CD4-positive, alpha-beta T cell treated with Interleukin-4 for 1 hour (primary cell): ENCODE measurements around the gene NEK1.

Source experiments
- DNase-seq, 2 donors: peaks; one replicate each; pipeline ENCODE4 v3.0.0-alpha.2; 2020 to 2022

Gene NEK1

GRCh38 chr4:169611991-169612870 is at the start of gene NEK1:
Gene NEK1, minus strand, starts transcription at chr4:169612583. Its CDS starts 9,953 bp downstream, at chr4:169602630.
- peak; percentile 89 for DNase-seq

DNA sequence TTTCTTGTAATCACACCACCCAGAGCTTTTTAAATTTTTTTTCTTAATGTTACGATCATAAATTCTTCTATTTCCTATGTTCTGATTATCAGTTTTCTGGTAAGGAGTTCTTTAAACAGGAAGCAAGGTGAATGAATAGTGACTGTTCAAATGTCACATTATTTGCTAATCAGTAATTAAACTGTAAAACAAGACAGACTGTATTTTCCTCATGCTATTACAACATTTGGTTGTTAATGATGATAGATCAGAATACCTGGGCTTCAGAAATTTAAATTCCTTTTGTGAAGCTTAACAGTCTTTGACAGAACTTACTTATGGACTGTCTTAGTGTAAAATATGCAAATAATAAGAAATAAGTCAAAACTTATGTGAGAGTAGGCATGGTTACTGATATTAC is 49.4 kb upstream of the NEK1 start:
- DNase-seq = no peak

- DNase-seq = no peak
Observed at GRCh38 chr4:169660929-169661328, 48.5 kb upstream of the NEK1 start.

DNA sequence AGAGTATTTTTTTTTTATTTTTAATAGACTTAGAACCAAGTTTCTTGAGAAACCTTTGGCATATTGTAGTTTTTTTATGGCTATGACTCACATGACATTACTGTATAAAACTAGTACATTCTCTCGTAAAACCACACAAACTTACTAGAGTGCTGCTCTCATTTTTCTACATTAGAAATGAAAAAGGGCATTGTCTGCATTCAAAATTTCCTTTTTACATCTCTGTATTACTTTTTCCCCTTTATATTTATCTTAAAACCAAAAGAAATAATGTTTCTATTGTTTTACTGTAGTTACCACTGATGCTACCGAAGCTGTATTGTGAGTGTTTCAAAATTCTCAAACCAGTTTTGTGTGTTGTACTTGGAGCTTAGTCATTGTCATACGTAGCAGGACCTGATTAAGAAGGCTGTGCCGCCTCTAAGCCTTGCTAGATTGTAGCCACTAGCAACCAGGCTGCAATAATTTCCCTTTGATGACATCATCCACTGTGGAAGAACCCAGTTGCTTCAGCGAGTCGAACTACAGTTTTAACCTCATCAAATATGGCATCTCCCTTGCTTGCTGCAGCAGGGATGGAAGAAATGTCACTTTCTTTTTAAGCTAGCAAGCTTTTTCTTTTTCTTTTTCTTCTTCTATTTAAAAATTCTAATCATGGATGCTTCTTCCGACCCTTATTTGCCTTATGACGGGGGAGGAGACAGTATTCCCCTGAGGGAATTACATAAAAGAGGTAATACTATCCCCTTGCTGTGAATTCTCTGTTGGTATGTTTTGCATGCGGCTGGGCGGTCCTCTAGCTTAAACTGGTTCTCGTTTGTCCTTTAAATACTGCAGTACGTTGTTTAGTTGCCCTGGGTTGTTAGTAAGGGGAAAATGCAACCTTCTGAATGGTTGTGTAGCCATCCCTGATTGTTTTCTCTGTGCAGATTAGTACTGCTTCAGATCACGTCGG is 47.6 kb upstream of the NEK1 start:
- DNase-seq = peak; percentile 84 to 89

- DNase-seq = no peak
Observed at GRCh38 chr4:169658975-169659715, 46.8 kb upstream of the NEK1 start.

- no peak for DNase-seq
Observed at GRCh38 chr4:169658196-169658595, 45.8 kb upstream of the NEK1 start.

GRCh38 chr4:169657470-169658107 is 45.2 kb upstream of the NEK1 start:
- no peak for DNase-seq

DNA sequence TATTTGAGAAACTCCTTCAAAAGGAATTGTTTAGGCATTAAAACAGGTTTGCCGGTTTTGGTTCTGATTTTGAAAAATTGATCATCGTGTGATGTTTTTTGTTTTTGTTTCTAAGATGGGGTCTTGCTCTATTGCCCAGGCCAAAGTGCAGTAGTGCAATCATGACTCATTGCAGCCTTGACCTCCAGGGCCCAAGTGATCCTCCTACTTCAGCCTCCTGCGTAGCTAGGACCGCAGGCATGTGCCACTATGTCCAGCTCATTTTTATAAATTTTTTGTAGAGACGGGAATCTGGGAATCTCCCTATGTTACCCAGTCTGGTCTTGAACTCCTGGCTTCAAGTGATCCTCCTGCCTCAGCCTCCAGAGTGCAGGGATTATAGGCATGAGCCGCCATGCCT is 43.0 kb upstream of the NEK1 start:
- DNase-seq = no peak

DNA sequence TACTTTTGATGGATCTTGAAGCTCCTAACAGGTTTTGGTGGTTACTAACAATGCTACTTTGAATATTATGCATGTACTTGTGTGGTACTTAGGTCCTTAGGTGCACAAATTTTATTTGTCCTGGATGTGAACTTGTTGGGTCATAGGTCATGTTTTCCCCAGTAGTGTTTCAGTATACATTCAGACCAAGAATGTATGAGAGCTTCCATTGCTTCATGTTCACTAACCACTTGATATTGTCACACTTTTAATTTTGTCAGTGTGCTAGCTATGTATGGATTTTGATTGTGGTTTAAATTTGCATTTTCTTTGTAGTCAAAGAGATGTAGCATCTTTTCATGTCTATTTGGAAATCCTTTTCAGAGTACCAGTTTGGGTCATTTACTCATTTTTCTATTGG is 40.2 kb upstream of the NEK1 start:
- no peak for DNase-seq

DNA sequence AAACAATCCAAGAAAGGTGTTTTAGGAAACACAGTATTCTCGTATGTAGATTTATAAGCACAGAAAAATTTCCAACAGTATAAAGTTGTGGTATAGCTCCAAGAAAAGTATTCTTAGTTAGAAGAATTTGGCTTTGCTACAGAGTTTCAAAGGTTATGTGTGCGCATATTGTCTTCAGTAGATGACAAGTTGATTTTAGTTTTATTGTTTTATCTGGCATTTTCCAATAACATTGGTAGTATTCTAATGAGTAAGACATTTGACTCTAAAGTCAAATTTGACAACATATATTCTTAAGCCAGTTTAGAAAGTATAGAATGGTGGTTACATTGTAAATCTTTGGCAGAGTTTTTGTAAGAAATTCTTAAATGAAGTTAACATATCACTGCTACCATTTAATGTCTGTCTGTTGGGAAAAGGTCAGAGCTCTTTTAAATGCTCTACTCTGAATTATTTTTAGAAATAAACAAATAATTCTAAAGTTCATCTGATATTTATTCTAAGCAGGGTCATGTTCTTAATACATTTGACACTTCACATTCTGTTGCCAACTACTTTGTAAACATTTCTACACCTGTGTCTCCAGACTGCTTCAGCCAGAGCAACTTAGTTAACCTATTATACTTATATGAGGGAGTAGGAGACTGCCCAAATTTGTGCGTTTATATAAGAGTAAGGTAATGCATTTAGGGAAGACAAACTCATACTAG is 38.0 kb upstream of the NEK1 start:
- DNase-seq = no peak

- no peak for DNase-seq
Observed at GRCh38 chr4:169649545-169650226, 37.3 kb upstream of the NEK1 start.

DNA sequence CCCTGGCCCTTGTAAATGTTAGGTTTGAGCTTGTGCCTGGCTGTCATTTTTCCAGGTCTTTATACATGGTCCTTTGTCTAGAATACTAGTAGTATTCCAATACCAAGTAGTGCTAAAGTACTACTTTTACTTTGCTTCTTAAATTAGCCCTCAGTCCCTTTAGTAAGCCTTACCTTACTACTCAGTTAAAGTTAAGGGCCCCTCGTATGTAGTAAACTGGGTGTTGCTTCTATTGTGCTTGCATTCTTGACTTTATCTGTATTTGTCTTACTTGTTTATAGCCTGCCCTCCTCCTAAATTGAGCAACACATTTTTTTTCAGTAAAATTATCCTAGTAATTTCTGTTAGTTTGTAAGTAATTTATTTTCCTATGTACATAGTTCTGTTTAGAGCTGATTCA is 33.2 kb upstream of the NEK1 start:
- no peak for DNase-seq

GRCh38 chr4:169644802-169645201 is 32.4 kb upstream of the NEK1 start:
- no peak for DNase-seq

GRCh38 chr4:169640261-169640870 is 28.0 kb upstream of the NEK1 start:
- DNase-seq = no peak

DNA sequence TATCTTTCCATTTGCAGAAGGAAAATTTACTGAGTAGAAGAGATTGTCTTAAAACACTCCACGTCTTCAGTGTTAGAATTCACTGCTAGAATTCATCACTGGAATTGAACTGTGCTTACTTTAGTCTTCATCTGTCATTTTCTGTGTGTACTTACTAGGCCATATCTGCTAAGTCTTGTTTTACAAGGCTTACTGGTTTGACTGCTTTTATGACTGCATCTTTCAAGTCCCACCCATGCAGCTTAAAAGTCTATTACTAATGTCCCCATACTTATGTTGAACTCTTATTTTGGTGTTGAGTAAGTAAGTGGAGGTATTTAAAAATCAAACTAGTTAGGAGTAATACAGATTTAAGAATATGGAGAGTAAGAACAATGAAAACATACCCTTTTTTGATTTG is 22.6 kb upstream of the NEK1 start:
- no peak for DNase-seq

- no peak for DNase-seq
Observed at GRCh38 chr4:169632896-169633295, 20.5 kb upstream of the NEK1 start.

GRCh38 chr4:169630069-169630468 is 17.7 kb upstream of the NEK1 start:
- DNase-seq = no peak

GRCh38 chr4:169628579-169628978 is 16.2 kb upstream of the NEK1 start:
- no peak for DNase-seq

GRCh38 chr4:169627307-169627706 is 14.9 kb upstream of the NEK1 start:
- DNase-seq = no peak
